Peyer's patch (tissue), 4 donors: ENCODE measurements around the gene SLC4A1.

Source experiments
- CTCF ChIP-seq, 6 experiments: fragments of 450-650 bp in 4 of 6; fragments of 200-600 bp in 2 of 6; sonication (generic) in 1 of 6; IDR thresholded peaks; one replicate each; pipeline ENCODE4 v1.5.1; 2017 to 2019; ENCODE audit warnings: antibody characterized with exemption in 6 of 6, mild to moderate bottlenecking in 3 of 6, moderate library complexity in 1 of 6
- POLR2A ChIP-seq, 2 donors: fragments of 450-650 bp; IDR thresholded peaks; one replicate each; pipeline ENCODE4 v1.5.1; 2017; ENCODE audit warnings: antibody characterized with exemption in 2 of 2, mild to moderate bottlenecking in 2 of 2, moderate library complexity in 2 of 2

GRCh38 chr17:44207319-44207718 lies 60.6 kb downstream of the SLC4A1 start:
- TF ChIP-seq CTCF (IDR thresholded peaks at IDR 0.05) = no peak
- TF ChIP-seq POLR2A (IDR thresholded peaks at IDR 0.05) = no peak
